Chondrocyte (in vitro differentiated cells): ENCODE results near the gene UBE3B. TPM values are rescaled to one million over a fixed set of nuclear protein-coding genes. Genes with fewer than 3 reads are reported as not detected.

Experiments
- DNase-seq: peaks from one replicate; pipeline ENCODE4 v3.0.0; 2021; ENCODE audit warnings: mixed read lengths, low spot score
- H3K27ac Mint-ChIP-seq: one replicate; pipeline ENCODE4 v1.8.0; 2021; ENCODE audit warnings: mild to moderate bottlenecking, moderate library complexity, mixed read lengths; ENCODE audit not compliant: unreplicated experiment
- H3K27me3 Mint-ChIP-seq: 2 replicates; pipeline ENCODE4 v1.8.0; 2021; ENCODE audit warnings: low read depth, mixed read lengths
- H3K36me3 Mint-ChIP-seq: 2 replicates; pipeline ENCODE4 v1.8.0; 2021; ENCODE audit warnings: low read depth, mixed read lengths
- H3K4me1 Mint-ChIP-seq: 2 replicates; pipeline ENCODE4 v1.8.0; 2021; ENCODE audit warnings: low read depth, mild to moderate bottlenecking, mixed read lengths
- H3K4me3 Mint-ChIP-seq: one replicate; pipeline ENCODE4 v1.8.0; 2021; ENCODE audit warnings: mild to moderate bottlenecking, moderate library complexity, mixed read lengths; ENCODE audit not compliant: unreplicated experiment
- H3K9me3 Mint-ChIP-seq: 2 replicates; pipeline ENCODE4 v1.8.0; 2021; ENCODE audit warnings: low read depth, mixed read lengths
- total RNA-seq: library from RNA; stranded (reverse); gene quantifications from 3 replicates; pipeline ENCODE4 v1.2.1, GENCODE V29; 2021
- TF ChIP-seq, protein P1 (sequence below): fragments of 200-600 bp; sonication (generic); IDR thresholded peaks from 2 replicates; pipeline ENCODE4 v1.5.0; 2021; ENCODE audit warnings: antibody characterized with exemption, mild to moderate bottlenecking, moderate library complexity

The UBE3B gene
- total RNA-seq, 1 donor from 2014 or later = 32.9 TPM

DNA sequence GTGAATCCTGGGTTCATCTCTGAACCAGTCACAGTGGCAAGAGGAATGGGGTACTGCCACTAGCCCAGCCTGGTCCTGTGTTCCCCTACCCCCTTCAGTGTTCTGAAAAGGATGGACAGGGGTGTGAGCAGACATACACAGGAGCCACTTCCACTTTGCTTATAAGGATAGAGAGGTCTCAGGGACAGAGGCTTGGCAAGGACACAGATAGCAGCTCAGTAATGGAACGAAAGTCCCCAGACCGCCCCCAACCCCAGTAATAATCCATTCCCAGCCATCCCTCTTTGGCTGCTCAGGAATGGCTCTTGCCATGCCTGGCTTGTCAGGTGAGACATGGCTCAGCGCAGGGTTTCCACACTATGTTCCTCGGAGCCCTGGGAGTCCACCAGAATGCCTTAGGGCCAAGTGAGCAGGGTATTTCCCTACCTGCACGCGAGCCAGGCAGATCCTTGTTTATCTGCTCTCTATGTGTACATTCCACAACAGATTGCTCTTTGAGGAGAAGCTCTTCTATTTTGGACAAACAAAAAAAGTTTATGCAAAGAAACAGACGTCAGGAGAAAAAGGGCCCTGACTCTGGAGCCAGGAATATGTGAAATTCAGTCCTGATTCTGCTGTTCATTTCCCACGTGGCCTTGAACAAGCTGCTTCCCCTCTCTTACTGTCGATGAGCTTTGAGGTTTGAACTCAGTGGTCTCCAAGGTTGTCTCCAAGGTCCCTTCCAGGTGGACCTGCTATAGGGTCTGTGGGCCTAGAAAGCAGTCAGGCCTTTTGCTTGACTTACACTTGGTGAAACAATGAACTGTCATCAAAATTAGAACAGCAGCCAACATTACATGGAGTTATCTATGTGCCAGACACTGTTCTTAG is 10.0 kb downstream of the UBE3B start:
- Mint-ChIP-seq H3K4me3 (no peak overlapping the region), H3K27me3 (no peaks in the 10 kb centered on the region), H3K27ac (no peak overlapping the region), H3K9me3 (no peaks in the 10 kb centered on the region), H3K4me1 (no peaks in the 10 kb centered on the region), H3K36me3 (peaks cover 44% of the 10 kb centered on the region)
- TF ChIP-seq, protein P1, sequence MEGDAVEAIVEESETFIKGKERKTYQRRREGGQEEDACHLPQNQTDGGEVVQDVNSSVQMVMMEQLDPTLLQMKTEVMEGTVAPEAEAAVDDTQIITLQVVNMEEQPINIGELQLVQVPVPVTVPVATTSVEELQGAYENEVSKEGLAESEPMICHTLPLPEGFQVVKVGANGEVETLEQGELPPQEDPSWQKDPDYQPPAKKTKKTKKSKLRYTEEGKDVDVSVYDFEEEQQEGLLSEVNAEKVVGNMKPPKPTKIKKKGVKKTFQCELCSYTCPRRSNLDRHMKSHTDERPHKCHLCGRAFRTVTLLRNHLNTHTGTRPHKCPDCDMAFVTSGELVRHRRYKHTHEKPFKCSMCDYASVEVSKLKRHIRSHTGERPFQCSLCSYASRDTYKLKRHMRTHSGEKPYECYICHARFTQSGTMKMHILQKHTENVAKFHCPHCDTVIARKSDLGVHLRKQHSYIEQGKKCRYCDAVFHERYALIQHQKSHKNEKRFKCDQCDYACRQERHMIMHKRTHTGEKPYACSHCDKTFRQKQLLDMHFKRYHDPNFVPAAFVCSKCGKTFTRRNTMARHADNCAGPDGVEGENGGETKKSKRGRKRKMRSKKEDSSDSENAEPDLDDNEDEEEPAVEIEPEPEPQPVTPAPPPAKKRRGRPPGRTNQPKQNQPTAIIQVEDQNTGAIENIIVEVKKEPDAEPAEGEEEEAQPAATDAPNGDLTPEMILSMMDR = no peak
- no peak for DNase-seq

DNA sequence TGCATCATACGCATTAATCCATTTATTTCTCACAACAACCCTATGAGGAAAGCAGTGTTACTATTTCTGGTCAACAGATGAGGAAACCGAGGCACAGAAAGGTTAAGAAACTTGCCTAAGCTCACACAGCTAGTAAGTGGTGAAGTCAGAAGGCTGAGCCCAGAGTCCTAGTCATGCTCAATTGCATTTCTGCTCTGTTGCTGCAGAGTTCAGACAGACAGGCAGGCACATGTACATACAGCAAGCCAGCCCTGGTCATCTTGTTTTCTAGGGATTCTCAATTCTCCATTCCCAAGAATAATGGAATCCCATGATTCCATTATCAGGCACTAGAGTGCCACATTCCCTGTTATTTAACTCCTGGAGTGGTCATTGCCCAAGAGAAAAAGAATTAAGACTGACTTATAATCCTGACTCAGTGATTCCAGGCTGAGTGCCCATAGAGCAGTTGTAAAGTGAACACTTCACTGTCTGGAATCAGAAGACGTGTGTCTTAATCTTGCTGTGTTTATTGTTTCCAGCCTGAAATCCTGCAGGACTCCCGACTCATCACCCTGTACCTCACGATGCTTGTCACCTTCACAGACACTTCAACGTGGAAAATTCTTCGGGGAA is 10.7 kb downstream of the UBE3B start:
- Mint-ChIP-seq H3K36me3 (peaks cover 46% of the 10 kb centered on the region), H3K27me3 (no peaks in the 10 kb centered on the region), H3K4me1 (no peaks in the 10 kb centered on the region), H3K27ac (no peak overlapping the region), H3K4me3 (no peak overlapping the region), H3K9me3 (no peaks in the 10 kb centered on the region)
- no peak for DNase-seq
- TF ChIP-seq, protein P1 = no peak

DNA sequence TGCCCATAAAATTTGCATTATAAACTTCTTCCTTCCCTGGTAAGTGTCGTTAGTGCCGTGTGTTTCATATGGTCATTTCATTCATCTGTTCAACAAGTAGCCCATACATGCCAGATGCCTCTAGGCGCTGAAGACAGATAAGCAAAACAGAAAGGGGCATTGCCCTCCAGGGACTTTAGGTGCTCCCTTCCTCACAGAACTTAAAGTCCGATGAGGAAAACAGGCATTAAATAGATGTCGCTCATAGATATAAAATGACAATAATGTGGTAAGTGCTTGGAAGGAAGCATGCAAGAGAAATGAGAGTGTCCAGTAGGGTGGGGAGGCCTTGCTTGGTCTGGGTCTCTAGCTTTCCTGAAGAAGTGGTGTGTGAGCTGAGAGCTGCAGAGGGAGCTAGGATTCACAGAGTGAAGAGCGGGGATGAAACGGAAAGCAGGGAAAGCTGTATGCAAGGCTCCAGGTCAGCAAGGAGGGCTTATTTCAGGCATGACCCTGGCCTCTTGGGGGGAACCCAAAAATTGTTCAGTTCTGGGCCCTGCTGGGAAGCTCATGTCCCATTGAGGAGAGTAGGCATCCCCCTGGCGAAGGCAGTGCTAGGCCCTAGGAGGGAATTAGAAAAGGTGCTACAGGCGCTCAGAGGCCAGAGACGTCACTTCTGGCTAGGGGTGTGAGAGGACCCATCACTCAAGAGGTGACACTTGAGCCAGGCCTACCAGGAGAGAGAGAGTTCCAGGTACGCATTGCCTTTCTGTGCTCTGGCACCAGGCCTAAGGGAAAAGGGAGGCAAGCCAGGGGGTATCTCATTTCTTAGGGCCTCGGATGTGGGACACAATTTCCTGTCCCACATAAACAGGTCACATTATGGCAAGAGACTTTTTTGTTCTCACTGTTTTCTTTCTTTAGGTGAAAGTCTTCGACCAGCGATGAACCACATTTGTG is 11.9 kb downstream of the UBE3B start:
- no peaks in the 10 kb centered on the region for H3K27me3 Mint-ChIP-seq
- no peak overlapping the region for H3K4me3 Mint-ChIP-seq
- no peak overlapping the region for H3K27ac Mint-ChIP-seq
- H3K9me3 Mint-ChIP-seq = no peaks in the 10 kb centered on the region
- H3K4me1 Mint-ChIP-seq = no peaks in the 10 kb centered on the region
- DNase-seq = no peak
- TF ChIP-seq, protein P1 = no peak
- H3K36me3 Mint-ChIP-seq = peaks cover 49% of the 10 kb centered on the region

DNA sequence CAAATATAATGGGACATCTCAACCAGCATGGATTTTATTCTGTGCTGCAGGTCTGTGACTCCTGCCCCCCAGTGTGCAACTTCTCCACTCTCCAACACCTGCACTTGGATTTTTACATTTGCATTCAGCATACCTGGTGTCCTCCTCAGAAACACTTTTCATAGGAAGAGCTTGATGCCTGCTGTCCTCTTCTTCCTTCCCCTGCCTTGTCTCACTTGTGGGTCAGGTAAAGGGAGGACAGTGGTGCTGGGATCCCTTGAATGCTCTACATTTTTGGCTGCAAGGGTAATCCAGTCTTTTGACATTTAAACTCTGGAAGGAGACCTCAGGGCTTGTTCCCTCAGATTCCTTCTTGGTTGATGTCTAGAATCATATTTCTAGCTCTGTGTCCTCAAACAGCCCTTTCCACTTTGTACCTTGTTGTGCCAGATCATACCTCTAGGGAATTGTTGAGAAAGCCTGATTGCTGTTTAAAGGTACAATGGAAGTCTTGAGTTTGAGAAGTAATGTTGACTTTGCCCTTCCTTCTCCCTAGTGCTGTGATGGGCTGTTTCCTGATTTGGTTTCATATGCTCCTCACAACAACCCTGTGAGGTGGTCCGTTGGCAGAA is 12.6 kb downstream of the UBE3B start:
- Mint-ChIP-seq H3K9me3 (no peaks in the 10 kb centered on the region), H3K36me3 (peaks cover 49% of the 10 kb centered on the region), H3K4me1 (no peaks in the 10 kb centered on the region), H3K4me3 (no peak overlapping the region), H3K27me3 (no peaks in the 10 kb centered on the region), H3K27ac (no peak overlapping the region)
- DNase-seq = no peak
- TF ChIP-seq, protein P1 = no peak
